Neural cell (in vitro differentiated cells): ENCODE data around the gene WIPF3. TPM values are rescaled to one million over a fixed set of nuclear protein-coding genes. Genes with fewer than 3 reads are reported as not detected.

ENCODE experiments used
- H2AFZ ChIP-seq: fragments of 200-600, 300-800 bp; sonication (generic), shearing (Covaris generic); 2 replicates; pipeline ENCODE4 v1.6.0; 2014; ENCODE audit warnings: low read depth, mild to moderate bottlenecking, antibody characterized with exemption, low read length, moderate library complexity
- H3F3A ChIP-seq: fragments of 200-600 bp; shearing (Covaris generic); 2 replicates; pipeline ENCODE4 v1.6.1; 2016; ENCODE audit warnings: mild to moderate bottlenecking, moderate library complexity, mixed read lengths, antibody characterized with exemption, low read length; ENCODE audit not compliant: insufficient read depth, poor library complexity, severe bottlenecking
- H3K27ac ChIP-seq: fragments of 200-600, 300-800 bp; sonication (generic), shearing (Covaris generic); 2 replicates; pipeline ENCODE4 v1.5.1; 2014; ENCODE audit warnings: mild to moderate bottlenecking, low read length, moderate library complexity
- H3K27me3 ChIP-seq: fragments of 300-800, 200-600 bp; sonication (generic), shearing (Covaris generic); 2 replicates; pipeline ENCODE4 v1.6.0; 2014; ENCODE audit warnings: mild to moderate bottlenecking, low read depth, low read length, moderate library complexity; ENCODE audit not compliant: insufficient read depth
- H3K36me3 ChIP-seq: fragments of 300-800, 200-600 bp; sonication (generic), shearing (Covaris generic); 2 replicates; pipeline ENCODE4 v1.5.1; 2014; ENCODE audit warnings: mild to moderate bottlenecking, antibody characterized with exemption, low read length, moderate library complexity; ENCODE audit not compliant: insufficient read depth
- H3K4me2 ChIP-seq: fragments of 300-800, 200-600 bp; sonication (generic), shearing (Covaris generic); 2 replicates; pipeline ENCODE4 v1.6.0; 2014; ENCODE audit warnings: mild to moderate bottlenecking, low read length
- H3K4me3 ChIP-seq: fragments of 300-800, 200-600 bp; sonication (generic), shearing (Covaris generic); 2 replicates; pipeline ENCODE4 v1.5.1; 2014; ENCODE audit warnings: mild to moderate bottlenecking, low read length, moderate library complexity
- H3K79me2 ChIP-seq: fragments of 200-600 bp; shearing (Covaris generic); replicated peaks from 2 replicates; pipeline ENCODE4 v1.6.0; 2014; ENCODE audit warnings: mild to moderate bottlenecking, low read length, moderate library complexity; ENCODE audit not compliant: insufficient read depth
- H3K9ac ChIP-seq: fragments of 300-800, 200-600 bp; sonication (generic), shearing (Covaris generic); 2 replicates; pipeline ENCODE4 v1.6.1; 2016; ENCODE audit warnings: mild to moderate bottlenecking, low read length, mixed read lengths
- H3K9me2 ChIP-seq: fragments of 200-600 bp; shearing (Covaris generic); 2 replicates; pipeline ENCODE4 v1.6.1; 2016; ENCODE audit warnings: mild to moderate bottlenecking, low read length, mixed read lengths; ENCODE audit not compliant: insufficient read depth
- H3K9me3 ChIP-seq: fragments of 200-600, 300-800 bp; sonication (generic), shearing (Covaris generic); 2 replicates; pipeline ENCODE4 v1.6.1; 2016; ENCODE audit warnings: mild to moderate bottlenecking, mixed run types, low read length, moderate library complexity, mixed read lengths
- H4K20me1 ChIP-seq: fragments of 200-600 bp; shearing (Covaris generic); 2 replicates; pipeline ENCODE4 v1.6.1; 2016; ENCODE audit warnings: mild to moderate bottlenecking, mixed run types; ENCODE audit not compliant: insufficient read depth
- CTCF ChIP-seq: fragments of 450-650 bp; IDR thresholded peaks from 2 replicates; pipeline ENCODE4 v1.5.1; 2014; ENCODE audit warnings: antibody characterized with exemption, mild to moderate bottlenecking, moderate library complexity; ENCODE audit not compliant: poor library complexity, severe bottlenecking
- EP300 ChIP-seq: fragments of 450-650 bp; conservative IDR thresholded peaks from 2 replicates; pipeline ENCODE4 v1.6.1; 2014; ENCODE audit warnings: antibody characterized with exemption, mild to moderate bottlenecking, moderate library complexity; ENCODE audit not compliant: poor library complexity, severe bottlenecking
- EZH2 ChIP-seq: fragments of 200-600, 300-800 bp; shearing (Covaris generic), sonication (generic); IDR thresholded peaks from 2 replicates; pipeline ENCODE4 v1.6.1; 2014; ENCODE audit warnings: antibody characterized with exemption, low read length, borderline replicate concordance, mild to moderate bottlenecking; ENCODE audit not compliant: insufficient read depth, poor library complexity, severe bottlenecking
- MXI1 ChIP-seq: fragments of 450-650 bp; conservative IDR thresholded peaks from 2 replicates; pipeline ENCODE4 v1.6.1; 2014; ENCODE audit warnings: antibody characterized with exemption, mild to moderate bottlenecking; ENCODE audit not compliant: poor library complexity, severe bottlenecking
- POLR2AphosphoS5 ChIP-seq: IDR thresholded peaks from 2 replicates; pipeline ENCODE4 v1.6.1; 2012
- RAD21 ChIP-seq: fragments of 450-650 bp; conservative IDR thresholded peaks from 2 replicates; pipeline ENCODE4 v1.6.1; 2014; ENCODE audit warnings: antibody characterized with exemption, mild to moderate bottlenecking, moderate library complexity
- REST ChIP-seq: IDR thresholded peaks from 2 replicates; pipeline ENCODE4 v1.6.1; 2012; ENCODE audit warnings: borderline replicate concordance
- SMC3 ChIP-seq: fragments of 450-650 bp; conservative IDR thresholded peaks from 2 replicates; pipeline ENCODE4 v1.6.1; 2014; ENCODE audit warnings: antibody characterized with exemption, mild to moderate bottlenecking, moderate library complexity; ENCODE audit not compliant: poor library complexity
- TAF1 ChIP-seq: IDR thresholded peaks from 2 replicates; pipeline ENCODE4 v1.6.1; 2012; ENCODE audit warnings: low read depth
- polyA plus RNA-seq: library from polyadenylated mRNA; depleted of rRNA; stranded (reverse); fragments of >200 nt; gene quantifications from 2 replicates; pipeline ENCODE4 v1.2.3, GENCODE V29; 2014

Gene WIPF3
- polyA plus RNA-seq, 1 donor from 2014 or later: 3.8 TPM

- Histone ChIP-seq H3K9ac (no peak overlapping the region), H3K79me2 (no peaks in the 10 kb centered on the region), H3K27ac (no peak overlapping the region), H3F3A (no peaks in the 10 kb centered on the region), H3K9me3 (no peaks in the 10 kb centered on the region), H4K20me1 (no peaks in the 10 kb centered on the region), H3K4me2 (no peak overlapping the region), H3K36me3 (no peaks in the 10 kb centered on the region), H3K4me3 (no peak overlapping the region), H3K9me2 (no peaks in the 10 kb centered on the region), H2AFZ (no peak overlapping the region), H3K27me3 (no peaks in the 10 kb centered on the region)
- no peak for TF ChIP-seq REST
- TF ChIP-seq EZH2: no peak
- TF ChIP-seq EP300: no peak
- no peak for TF ChIP-seq MXI1
- TF ChIP-seq SMC3: no peak
- TF ChIP-seq POLR2AphosphoS5: no peak
- no peak for TF ChIP-seq RAD21
- no peak for TF ChIP-seq TAF1
- TF ChIP-seq CTCF: no peak
Observed at GRCh38 chr7:29770371-29770770, 35.9 kb upstream of the WIPF3 start.

- Histone ChIP-seq H3K9ac (no peak overlapping the region), H3K9me3 (no peaks in the 10 kb centered on the region), H3K27me3 (no peaks in the 10 kb centered on the region), H3F3A (no peaks in the 10 kb centered on the region), H3K4me2 (no peak overlapping the region), H3K27ac (peak overlapping the region; percentile 13), H3K36me3 (no peaks in the 10 kb centered on the region), H3K9me2 (no peaks in the 10 kb centered on the region), H4K20me1 (no peaks in the 10 kb centered on the region), H3K79me2 (no peaks in the 10 kb centered on the region), H3K4me3 (no peak overlapping the region), H2AFZ (no peak overlapping the region)
- TF ChIP-seq POLR2AphosphoS5 (peak; percentile 59), CTCF (no peak)
Observed at GRCh38 chr7:29771081-29771816, 35.1 kb upstream of the WIPF3 start.
